GM18867 (cell line): Measurements from ENCODE around the gene ANO10.
A peak's percentile ranks its signal among the peaks of the same experiment; 100 is the strongest.
"Not testable (repeated sequence)": the region's sequence is repeated elsewhere in the genome, so short reads cannot be mapped to it uniquely, and the experiment has no call there.

ENCODE experiments used
- ATAC-seq: cut with Tn5 transposase; IDR thresholded peaks from one replicate; pipeline ENCODE4 v1.9.1; 2021; ENCODE audit warnings: mild to moderate bottlenecking, moderate library complexity; ENCODE audit not compliant: unreplicated experiment

The ANO10 gene

DNA sequence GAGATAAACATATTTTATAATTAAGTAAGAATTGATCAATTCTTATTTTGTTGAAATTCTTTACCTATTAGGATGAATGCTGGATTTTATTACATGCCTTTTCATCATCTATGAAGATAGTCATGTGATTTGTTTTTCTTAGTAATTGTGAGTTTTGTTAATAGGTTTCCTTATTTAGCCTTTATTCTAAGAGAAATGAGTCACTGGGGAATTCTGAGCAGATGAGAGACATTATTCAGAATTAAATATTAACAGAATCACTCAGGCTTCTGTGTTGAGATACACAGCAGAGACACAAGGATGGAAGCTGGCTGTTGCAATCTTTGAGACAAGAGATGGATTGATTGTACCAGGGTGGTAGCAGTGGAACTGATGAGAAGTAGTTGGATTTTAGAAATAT is 7.4 kb upstream of the ANO10 start:
- ATAC-seq = no peak

GRCh38 chr3:43627360-43627759 is 5.5 kb upstream of the ANO10 start:
- peak; percentile 46 for ATAC-seq

GRCh38 chr3:43624619-43625305 is 3.0 kb upstream of the ANO10 start:
- ATAC-seq = no peak

GRCh38 chr3:43620831-43621655 is 768 bp downstream of the ANO10 start:
- ATAC-seq = peak; percentile 3

DNA sequence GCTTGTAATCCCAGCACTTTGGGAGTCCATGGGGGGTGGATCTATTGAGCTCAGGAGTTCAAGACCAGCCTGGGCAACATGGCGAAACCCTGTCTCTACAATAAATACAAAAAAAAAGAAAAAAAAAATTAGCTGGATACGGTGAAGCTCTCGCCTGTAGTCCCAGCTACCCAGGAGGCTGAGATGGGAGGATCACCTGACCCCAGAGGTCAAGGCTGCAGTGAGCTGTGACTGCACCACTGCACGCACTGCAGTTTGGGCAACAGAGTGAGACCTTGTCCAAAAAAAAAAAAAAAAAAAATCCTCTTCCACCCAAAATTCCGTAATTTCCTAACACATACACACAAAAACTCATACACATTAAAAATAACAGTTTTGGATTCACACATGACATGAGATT is 2.2 kb downstream of the ANO10 start:
- no peak for ATAC-seq

GRCh38 chr3:43618142-43618541 is 3.7 kb downstream of the ANO10 start:
- ATAC-seq = no peak

DNA sequence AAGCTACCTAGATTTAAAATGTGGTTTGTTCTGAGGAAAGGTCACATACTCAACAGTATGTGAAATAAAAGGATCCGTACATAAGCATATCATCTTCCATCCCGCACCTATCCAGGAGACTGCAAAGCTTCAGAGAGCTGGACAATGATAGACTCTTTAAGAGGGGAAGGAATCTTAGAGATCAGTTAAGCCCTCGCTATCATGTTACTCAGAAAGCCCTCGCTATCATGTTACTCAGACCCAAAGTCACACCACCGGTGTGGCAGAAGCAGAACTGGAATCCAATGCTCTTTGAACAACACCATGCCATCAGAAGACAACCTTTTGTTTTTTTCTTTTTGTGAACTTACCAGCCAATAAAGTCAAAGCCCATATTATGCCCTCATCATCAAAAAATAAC is 5.8 kb downstream of the ANO10 start:
- no peak for ATAC-seq

GRCh38 chr3:43615133-43615532 is 6.7 kb downstream of the ANO10 start:
- no peak for ATAC-seq

DNA sequence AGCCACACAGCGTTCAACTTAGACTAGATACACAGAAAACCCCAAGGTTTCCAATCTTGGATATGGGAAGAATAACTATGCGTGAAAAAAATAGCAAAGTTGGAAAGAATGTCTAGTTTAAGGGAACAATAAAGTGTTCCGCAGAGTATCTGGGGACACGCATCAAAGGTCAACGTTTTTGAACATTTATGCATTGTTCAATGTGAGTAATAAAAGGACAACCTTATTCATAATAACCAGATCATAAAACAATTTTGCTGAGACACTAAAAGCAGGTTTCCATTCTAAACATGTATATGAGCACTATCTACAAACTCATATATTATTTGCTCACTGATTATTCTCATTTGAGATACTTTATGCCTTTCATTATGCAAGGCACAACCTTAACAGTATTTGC is 7.8 kb downstream of the ANO10 start:
- ATAC-seq = no peak

- no peak for ATAC-seq
These were observed 9.4 kb downstream of the ANO10 start for GRCh38 chr3:43612419-43612818.

GRCh38 chr3:43609406-43609805 is 12.4 kb downstream of the ANO10 start:
- no peak for ATAC-seq

GRCh38 chr3:43608751-43609150 is 13.1 kb downstream of the ANO10 start:
- ATAC-seq = no peak

DNA sequence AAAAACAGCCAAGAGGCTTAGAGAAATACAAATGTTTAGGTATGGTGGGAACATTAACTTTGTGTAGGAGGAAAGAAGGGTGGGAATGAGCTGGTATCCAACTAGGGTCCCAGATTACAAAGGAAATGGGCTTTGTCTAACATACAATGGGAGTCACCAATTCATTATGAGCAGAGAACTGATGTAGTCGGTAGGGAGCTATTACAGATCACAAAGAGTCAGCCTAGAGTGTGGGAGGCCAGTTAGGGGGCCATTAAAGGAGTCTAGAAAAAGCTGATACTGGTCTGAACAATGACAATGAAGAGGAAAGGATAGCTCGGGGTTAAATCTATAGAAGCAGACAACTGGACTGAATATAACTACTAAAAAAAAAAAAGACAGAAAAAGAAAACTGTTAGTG is 15.5 kb downstream of the ANO10 start:
- ATAC-seq = no peak

GRCh38 chr3:43599959-43600358 is 21.9 kb downstream of the ANO10 start:
- not testable (repeated sequence) for ATAC-seq

- no peak for ATAC-seq
These were observed 23.9 kb downstream of the ANO10 start for GRCh38 chr3:43597961-43598360.

- ATAC-seq = not testable (repeated sequence)
These were observed 25.6 kb downstream of the ANO10 start for GRCh38 chr3:43596178-43596577.

- not testable (repeated sequence) for ATAC-seq
These were observed 26.5 kb downstream of the ANO10 start for GRCh38 chr3:43595280-43595679.

GRCh38 chr3:43593588-43593987 is 28.2 kb downstream of the ANO10 start:
- ATAC-seq = not testable (repeated sequence)

GRCh38 chr3:43591866-43592265 is 29.9 kb downstream of the ANO10 start:
- ATAC-seq = not testable (repeated sequence)

GRCh38 chr3:43587303-43587702 is 34.5 kb downstream of the ANO10 start:
- no peak for ATAC-seq

GRCh38 chr3:43584043-43584826 is 37.6 kb downstream of the ANO10 start:
- ATAC-seq = no peak

DNA sequence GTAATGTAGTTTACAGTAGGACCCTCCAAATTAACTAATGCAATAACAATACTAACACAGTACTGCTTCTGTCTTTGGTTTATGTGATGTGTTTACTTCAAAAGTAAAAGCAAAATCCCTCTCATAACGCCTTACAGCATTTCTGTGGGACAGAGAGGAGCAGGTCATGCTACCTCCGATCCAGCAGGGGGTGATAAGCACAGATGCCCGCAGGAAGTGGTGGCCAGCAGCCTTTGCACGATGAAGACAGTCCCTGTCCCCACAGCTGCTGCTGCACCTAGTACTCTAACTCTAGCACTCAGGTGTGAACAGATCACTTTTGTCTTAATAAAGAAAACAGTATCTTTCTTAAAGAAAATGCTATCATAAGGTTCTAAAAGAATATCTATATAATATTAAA is 38.3 kb downstream of the ANO10 start:
- ATAC-seq = no peak
